Activated CD4-positive, alpha-beta T cell treated with anti-CD3 and anti-CD28 coated beads, Interleukin-2, amount 50 U/mL, for 16 hours (primary cell): ENCODE results near the gene PRKCH.

Experiments used
- DNase-seq: peaks from one replicate; pipeline ENCODE4 v3.0.0-alpha.2; 2020

Gene PRKCH

DNA sequence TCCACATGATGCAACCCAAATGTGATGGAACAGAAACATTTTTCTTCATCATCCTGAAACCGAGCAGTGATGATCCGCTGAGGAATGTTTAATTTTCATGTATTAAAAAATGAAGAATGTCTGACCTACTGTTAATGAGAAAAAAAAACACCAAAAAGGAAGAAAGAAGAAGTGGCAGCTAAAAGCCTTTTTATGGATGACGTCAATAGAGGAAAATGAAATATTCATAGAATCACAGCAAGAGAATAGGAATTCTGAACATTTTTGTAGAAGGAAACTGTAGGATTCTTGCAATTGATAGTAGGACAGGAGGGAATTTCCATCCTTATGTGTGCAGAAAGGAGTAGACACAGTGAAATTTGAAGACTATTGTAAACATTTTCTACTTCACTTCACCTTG is 112.9 kb downstream of the PRKCH start:
- no peak for DNase-seq

DNA sequence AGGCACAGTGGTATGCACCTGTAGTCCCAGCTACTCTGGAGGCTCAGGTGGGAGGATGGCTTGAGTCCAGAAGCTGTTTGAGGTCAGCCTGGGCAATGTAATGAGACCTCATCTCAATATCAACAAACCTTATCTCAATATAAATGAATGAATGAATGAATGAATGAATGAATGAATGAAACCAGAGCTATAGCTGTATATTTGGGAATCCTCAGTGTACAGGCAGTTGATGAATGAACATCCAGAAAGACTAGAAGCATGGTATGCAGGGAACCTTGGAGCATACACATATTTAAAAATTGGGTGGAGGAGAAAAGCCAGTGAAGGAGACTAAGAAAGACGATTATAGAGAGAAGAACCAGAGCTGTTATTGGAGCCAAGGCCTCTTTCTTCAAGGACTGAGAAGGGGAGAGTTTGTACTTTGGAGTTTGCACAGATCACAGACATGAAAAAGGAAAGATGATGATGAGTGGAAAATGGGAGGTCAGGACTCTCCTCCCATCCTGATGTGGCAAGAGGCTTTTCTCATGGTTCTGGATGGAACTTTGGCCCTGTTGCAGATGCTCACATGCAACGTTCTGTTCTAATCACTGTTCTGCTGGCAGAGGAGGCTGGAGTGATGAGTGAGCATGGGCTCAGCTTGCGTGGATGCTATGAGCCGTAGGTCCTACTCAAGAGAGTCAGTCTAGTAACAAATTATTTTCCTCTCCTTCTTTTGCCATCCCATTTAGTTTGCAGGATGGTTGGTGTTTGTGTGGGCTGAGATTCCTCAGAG is 114.4 kb downstream of the PRKCH start:
- DNase-seq, result no peak

DNA sequence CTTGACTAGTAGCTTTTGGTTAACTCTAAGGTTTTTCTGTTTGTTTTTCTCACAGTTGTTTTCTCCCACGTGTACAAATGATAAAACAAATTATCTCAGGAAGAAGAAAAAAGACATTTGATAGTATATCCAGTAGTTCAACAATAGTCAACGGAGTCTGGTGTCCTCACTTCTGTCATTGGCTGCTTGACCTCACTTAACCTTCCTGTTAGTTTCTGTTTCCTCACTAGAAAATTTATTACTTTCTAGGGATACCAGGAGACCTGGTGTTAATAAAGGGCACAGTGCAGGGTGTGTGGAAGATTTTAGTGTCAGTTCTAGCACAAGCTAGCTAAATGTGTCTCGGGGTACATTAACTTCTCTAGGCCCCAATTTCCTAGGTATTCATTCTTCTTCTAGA is 116.0 kb downstream of the PRKCH start:
- DNase-seq, result no peak

DNA sequence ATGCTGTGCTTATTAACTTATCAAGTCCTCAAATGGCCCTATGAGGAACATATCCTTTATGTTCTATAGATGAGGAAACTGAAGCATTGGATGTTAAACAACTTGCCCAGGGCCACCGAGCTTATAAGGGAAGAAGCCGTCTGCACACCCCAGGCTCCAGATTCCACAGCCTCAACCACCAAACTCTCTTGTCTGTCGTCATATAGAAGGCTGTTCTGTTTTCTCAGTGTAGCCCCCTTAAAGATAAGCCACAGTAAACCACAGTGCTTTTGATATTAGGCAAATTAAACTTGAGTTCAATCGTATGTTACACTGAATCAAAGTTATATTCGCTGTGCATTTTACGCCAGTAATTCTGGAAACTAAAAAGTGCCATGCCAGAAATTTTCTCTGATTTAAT is 116.7 kb downstream of the PRKCH start:
- DNase-seq, result no peak

DNA sequence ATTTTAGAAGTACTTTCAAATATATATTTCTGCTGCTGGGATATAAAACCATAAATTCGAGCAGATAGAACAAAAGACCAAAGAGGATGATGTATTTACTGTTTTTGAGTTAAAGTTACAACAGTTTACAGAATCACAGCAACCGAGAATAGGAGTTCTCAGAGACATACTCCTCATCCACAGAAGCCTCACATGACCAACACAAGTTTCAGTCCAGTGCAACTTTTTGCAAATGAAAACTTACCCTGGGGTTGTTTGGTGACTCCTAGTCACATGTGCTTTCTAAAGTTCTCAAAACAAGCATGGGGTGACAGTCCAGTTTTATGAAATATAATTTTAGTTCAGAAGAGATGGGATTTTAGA is 117.1 kb downstream of the PRKCH start:
- peak; percentile 36 for DNase-seq

DNA sequence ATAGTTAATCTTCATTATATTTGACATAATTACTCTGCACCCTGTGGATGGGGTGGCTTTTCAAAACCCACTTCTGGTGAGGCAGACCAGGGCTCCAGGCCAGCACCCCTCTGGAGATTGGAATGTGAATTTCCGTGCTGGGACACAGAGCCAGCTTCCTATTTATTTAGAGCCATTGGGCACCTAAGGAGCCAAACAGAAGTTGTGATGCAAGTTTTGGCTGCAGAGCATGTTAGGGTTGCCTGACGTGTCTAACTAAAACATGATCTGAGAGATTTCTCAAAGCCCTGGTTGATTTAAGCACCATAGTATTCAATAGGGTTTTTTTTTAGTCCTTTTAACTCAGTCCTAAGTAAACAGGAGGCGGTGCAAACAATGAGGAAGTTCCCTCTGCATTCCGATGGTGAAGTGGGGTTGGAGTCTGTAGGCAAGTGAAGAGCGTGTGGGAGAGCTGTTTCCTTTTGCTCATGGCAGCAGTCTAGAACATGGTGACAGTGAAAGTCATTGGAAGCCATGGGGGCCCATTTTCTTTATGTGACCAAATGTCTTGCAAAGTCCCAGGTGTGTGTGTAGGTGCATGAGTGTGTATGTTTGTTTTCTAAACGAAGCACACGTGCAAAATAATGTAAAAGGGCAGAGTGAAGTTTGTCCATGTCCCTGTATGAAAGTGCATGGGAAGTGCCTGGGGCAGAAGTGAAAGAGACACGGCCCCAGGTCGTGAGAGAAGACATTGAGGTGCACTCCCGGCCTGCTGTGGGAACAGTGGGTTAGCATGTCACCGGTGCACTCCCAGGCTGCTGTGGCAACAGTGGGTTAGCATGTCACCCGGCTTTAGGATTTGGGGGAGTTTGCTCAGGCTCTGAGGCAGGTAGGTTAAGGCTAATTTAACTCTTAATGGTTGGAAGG is 117.7 kb downstream of the PRKCH start:
- no peak for DNase-seq

DNA sequence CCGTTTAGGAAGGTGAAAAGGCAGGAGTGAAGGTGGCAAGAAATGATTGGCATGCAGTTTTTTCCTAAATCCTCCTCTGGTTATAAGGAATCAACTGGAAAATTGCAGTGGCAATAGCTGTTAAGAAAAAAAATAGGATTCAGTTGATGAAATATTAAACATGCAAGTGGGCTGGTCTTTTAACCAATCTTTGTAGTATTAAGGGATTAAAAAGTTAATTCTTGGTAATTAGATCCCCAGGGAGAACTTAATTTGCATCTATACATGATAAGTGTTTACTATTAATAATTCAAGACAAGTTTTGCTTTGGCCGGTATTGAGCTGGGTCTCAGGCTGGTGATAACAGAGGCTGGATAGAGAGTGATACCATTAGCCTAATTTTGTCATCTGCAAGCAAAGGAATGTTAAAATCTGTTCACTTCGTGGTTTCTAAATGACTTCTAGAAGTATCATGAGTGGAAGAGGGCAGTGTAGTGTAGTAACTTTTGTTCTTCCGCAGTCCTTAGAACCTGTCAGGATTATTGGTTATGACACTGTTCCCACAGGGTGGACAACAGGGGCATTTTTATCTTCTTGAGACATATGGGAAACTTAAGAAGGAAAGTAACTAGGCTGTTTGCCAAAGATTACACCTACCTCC is 118.5 kb downstream of the PRKCH start:
- no peak for DNase-seq

DNA sequence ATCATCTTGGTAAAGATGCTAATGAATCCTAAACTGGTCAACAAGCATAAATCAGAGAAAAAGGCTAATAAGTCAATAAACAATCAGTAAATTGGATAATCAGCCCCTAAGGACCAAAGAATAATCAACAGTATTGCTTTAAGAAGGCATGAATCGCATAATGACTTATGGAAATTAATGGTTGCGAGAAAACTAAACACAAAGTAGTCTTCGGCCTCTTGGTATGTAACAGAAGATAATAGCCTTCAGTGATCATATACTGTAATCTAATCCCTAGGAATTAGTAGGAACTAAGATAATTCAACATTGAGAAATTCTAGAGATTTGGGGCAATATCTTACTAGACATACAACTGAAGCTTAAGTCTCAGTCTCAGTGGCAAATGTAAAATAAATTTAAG is 122.1 kb downstream of the PRKCH start:
- no peak for DNase-seq

DNA sequence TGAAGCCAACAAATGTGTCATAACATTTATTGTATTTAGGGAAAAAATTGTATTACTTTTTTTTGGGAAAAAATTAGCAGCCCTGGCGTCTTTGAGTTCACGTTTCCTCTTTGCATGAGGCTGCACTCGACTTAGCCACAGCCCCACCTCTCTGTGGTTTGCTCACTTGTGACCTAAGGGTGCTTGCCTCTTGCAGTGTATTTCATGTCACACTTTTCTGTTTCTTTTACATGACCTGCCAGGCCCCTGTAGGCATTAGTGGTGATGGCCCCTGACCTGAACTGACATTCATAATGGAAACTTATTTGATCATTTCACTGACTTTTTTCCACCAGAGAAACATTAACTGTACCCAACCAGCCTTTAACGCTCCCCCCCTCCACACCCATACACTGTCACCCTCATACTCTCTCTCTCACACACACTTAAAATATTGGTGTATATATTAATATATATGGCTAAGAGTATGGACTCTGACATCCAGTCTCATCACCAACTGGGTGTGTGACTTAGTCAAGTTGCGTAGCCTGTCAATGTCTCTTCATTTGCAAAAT is 122.9 kb downstream of the PRKCH start:
- peak; percentile 87 for DNase-seq

DNA sequence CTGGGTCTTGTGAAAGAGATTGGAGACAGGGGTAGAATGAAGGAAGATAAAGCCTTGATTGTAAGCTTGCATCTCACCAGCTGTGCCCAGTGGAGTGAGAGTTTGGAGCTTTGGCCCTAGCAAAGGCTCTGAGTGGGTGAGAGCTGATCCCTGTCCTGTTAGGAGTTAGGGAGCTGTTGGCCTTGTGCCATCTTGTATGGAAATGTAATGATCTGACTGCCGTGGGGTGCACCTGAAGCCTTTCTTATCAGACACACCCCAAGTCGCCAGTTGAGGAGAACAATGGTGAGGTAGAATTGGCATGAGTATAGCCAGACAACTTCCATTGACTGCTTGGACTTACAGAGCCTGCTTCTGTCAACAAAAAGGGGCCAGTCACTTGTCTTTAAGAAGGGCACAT is 130.1 kb downstream of the PRKCH start:
- DNase-seq, result no peak

DNA sequence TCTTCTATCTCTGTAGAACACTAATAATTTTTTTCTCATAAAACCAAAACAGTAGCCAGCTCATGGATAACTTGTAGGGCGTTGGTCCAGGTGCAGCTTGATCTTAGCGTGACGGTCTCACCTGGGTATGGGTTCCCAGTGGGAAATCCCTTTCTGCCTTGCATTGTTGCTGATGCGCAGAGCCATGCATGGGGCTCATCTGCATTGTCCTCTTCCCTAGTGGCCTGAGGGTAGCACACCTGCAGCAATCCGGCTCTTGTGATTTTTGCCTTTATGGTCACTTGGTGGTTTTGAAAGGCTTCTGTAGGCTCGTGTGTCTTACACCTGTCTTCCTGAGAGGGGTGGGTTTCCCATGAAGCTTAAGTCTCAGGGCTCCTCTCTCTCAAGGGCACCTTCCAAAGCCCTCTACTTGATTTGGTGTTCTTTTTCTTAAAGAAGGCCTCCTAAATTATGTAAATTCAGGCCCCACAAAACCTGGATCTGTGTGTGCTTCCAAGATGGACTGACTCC is 130.6 kb downstream of the PRKCH start:
- no peak for DNase-seq

DNA sequence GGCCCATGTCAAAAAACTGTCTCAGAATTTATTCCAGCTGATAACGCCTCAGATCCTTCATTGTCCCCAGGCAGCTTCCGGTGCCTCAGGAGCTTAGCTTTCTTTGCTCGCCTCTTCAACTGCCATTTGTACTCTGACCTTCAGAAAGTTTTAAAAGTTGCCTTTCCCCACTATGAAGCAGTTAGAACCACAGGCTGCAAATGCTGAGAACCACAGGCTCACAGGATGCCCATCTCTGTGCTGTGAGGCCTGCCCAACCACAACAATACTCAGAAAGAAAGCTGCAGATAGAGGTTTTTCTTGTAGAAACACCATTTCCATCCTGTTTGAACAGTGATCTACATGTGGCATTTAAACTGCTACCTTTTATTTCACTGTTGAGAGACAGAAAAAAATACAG is 131.1 kb downstream of the PRKCH start:
- DNase-seq, result peak; percentile 94

DNA sequence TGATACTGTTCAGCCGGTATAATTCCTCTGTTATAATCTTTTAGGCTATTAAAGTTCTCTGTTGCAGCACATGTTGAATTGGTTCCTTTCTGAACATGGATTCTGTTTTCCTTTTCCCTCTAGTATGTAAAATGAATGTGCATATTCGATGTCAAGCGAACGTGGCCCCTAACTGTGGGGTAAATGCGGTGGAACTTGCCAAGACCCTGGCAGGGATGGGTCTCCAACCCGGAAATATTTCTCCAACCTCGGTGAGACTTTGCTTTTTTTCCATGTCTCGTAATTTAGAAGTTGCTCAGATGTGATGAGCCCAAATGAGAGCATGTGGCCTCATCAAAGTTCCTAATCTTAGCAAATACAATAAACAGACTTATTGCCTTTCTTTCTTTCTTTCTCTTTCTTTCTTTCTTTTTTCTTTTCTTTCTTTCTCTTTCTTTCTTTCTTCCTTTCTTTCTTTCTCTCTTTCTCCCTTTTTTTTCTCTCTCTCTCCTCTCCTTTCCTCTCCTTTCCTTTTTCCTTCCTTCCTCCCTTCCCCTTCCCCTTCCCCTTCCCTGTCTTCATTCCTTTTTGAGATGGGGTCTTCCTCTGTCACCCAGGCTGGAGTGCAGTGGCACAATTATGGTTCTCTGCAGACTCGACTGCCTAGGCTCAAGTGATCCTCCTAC is 131.9 kb downstream of the PRKCH start:
- DNase-seq, result no peak

DNA sequence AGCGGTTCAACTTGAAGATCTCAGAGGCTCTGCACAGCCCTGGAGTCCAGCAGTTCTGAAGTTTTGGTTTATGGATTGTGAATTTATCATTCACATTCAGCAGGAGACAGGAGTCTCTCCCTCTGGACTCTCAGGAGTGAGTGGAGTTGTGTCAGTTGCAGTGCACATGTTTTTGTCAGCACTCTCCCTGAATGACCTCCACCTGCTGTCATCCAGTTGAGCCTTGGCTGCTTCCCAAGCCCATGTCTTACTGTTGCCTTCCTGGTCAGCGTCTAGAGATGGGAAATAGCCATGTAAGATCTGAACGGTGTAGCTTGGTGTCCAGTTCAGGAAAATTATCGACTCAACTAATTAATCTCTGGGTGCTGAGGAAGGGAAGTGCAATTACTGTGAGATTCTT is 133.2 kb downstream of the PRKCH start:
- DNase-seq, result no peak

DNA sequence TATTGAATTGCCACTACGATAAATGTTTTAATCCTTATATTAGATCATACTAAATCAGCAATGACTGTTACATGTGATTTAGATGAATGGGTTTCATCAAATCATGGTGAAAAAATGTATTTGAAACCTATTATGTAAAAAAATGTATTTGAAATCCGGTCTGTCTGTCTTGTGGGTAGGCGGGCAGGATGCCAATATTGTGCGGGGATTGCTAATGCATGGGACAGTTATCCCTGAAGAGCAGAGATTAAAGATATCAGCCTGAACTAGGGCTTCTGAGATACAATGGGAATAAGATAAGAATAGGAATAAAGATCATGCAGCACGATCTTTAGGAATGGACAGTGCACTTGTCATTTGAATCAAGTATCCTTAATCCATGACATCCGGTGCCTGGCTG is 134.0 kb downstream of the PRKCH start:
- DNase-seq, result no peak

DNA sequence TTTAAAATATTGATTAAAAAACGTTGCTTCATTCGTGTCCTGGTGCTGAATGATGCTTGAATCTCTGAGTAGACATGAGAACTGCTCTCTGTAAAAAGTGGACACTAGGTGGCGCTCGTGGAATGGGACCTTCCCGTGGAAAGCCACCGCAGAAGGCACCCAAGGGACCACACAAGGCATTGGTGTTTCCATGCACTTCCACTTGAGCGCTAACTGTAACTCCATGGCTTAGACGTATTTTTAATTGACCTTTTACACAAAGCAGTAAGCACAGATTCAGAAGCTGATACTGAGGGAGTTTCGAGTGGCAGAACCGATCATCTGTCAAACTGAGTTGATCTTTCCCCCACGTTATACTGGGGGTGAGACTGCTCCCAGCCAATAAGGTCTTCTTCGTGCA is 135.3 kb downstream of the PRKCH start:
- peak; percentile 84 for DNase-seq

DNA sequence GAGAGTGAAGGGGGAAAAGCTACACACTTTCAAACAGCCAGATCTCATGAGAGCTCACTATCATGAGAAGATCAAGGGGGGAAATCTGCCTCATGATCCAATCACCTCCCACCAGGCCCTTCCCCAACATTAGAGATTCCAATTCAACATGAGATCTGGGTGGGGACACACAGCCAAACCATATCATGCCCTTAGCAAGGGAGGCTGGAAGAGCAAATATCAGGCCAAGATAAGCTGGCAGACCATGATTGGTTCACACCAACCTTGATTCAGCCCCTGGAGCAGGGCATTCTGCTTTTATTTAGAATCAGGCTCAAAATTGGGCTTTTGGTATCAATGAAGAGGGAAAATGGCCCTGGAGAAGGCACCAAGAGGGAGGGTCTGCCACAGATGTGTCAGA is 137.4 kb downstream of the PRKCH start:
- no peak for DNase-seq

DNA sequence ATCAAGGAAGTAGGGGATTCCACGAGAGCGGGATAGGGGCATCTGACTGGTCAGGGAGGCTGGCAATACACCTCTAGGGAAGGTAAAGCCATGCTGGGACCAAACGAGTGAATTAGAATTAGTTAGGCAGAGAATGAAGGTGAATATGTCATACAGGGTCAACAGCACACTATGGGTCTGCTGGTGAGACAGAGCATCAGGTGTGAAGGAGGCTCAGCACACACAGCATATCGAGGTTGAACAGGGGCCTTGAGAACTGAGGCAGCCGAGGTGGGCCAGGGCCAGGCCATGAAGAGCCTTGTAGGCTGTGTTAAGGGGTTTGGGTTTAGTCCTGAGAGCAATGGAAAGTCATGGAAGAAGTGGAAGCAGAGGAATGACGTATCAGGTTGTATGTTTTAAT is 137.8 kb downstream of the PRKCH start:
- DNase-seq, result no peak

DNA sequence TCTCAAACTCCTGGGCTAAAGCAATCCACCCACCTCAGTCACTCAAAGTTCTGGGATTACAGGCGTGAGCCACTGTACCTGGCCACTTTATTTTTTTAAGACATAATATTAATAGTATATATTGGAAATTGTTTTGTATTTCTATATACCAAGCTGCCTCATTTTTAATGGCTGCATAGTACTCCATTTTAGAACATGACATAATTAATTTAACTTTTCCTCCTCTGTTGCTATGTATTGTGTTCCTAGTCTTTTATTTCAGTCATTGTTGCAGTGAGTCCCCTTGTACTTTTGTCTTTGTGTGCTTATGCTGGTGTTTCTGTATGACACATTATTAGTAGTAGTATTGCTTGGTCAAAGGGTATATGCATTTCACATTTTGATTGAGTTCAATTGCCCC is 138.7 kb downstream of the PRKCH start:
- no peak for DNase-seq

DNA sequence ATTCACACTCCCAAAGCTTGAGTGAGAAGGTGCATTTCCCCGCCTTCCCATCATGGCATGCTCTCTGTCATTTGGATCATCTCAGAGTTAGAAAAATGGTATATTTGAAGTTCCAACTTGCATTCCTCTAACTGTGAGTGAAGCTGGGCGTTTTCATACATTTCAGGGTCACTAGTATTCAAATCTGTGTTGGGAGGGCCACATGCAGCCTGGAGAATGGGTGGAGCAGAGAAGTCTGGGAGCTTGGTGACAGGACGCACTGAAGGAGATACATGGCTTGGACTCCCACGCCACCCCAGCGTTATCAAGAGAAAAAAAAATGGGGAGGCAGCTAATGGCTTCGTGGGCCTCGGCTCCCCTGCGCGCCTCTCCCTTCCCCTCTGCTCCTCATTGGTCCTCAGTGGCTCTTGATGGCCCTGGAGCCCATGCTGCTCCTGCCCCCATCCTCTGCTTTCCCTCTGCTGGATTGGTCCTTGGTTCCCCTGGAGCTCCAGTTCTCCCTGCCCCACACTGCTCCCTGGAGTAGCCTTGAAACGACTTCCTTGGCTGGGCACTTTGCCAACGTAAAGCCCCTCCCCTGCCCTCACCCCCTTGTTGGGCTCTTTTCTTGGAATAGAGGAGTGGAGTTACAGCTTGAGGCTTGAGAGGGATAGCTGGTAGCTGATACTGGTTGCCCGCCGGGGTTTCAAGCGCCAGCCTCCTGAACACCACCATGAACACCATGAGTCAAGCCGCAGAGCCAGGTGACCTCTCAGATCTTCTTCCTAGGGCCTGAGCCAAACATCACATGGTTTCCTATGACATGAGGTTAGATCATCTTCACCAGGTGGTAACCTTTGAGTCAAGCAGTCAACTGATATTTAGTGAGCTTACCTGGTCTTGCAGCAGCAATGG is 139.6 kb downstream of the PRKCH start:
- no peak for DNase-seq

DNA sequence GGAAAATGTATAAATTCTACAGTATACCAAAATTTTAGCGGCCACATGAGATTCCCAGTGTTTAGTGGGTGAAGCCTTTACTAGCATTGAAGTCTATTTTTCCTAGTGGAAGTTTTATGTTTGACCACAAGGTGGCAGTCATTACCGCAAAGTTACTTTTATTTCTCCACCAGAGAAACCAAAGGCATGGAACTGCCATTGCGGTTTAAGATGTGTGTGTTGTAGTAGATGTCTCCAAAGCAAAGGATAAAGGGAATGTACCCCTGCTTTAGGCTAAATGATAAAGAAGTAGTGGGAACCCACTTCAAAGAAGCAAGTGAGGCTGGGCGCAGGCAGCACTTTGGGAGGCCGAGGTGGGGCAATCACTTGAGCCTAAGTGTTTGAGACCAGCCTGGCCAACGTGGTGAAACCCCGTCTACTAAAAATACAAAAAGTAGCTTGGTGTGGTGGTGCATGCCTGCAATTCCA is 140.5 kb downstream of the PRKCH start:
- DNase-seq, result peak; percentile 68
